Measurements from ENCODE around the gene NATD1. TPM values are rescaled to one million over a fixed set of nuclear protein-coding genes. Genes with fewer than 3 reads are reported as not detected.

Gene NATD1
- total and polyA plus RNA-seq, 4 donors, result 1.4 to 24.5 (median 2.9) TPM

DNA sequence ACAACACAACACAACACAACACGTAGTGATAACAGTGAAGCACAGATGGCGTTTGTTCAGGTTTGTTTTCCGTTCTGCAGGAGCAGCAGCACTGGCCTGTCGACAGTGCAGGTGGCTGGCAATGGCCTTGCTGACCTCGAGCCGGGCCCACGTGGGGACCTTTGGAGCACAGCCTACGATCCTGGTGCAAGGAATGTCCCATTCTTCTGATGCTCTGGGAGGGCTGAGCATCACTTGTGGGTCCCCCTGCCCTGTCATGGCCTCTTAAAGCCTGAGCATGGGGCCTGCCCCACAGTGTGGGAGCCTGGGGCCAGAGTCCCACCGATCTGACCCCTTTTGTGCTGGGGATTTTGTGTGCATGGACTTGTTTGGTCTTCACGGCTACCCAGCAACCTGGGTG is 38.1 kb upstream of the NATD1 start:
- DNase-seq (ENCODE audit: low spot score), result peak; percentile 37
- peaks cover 0 to 6% (median 3%) of the 10 kb centered on the region in 4 donors for H3K36me3 ChIP-seq (ENCODE audit: control insufficient read depth in 4 of 4, insufficient read depth in 3 of 4, low read depth in 1 of 4, low read length in 3 of 4)

DNA sequence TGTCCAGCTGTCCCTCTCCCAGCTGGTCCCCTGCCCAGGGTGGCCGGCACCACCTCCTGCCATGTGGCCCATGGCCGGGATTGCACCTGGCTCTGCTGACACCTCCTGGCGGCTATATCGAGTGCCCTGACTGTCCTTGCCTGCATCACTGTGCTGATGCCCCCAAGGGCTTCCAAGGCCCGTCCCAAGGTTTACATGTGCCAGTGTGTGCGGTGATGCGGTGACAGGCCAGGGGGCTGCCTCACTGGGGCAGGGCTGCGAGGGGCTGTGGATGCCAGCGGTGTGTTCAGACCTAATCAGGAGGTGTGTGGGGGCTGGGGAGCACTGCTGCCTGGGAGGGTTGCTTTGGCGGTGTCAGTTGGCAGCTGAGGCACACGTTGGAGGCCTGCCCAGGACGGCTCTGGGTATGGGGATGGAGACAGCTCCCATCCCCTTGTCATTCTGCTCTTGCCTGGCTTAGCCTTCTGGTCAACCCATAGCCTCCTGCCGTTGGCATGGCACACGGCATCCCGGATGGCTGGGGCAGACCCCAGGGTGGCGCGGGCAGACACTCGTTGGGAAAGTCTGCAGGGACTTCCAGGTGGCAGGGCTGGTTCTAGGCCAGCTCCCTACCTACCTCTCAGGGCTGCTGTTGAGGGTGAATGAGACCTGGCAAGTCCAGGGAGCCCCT is 36.8 kb upstream of the NATD1 start:
- peak overlapping the region; percentile 89 to 96 for H3K27ac ChIP-seq (ENCODE audit: low read depth in 1 of 2, low read length in 2 of 2)
- WGBS, result 53% methylated on average over 18 of the region's 18 CpGs
- no peak overlapping the region for H3K4me3 ChIP-seq (ENCODE audit: low read depth in 1 of 3, low read length in 3 of 3)
- H3K9me3 ChIP-seq (ENCODE audit: control insufficient read depth in 4 of 4, low read length in 3 of 4), result no peaks in the 10 kb centered on the region
- H3K9ac ChIP-seq (ENCODE audit: low read depth in 1 of 2, low read length in 2 of 2), result peak overlapping the region in 1 of 2 donors; percentile 21
- H3K36me3 ChIP-seq (ENCODE audit: control insufficient read depth in 4 of 4, insufficient read depth in 3 of 4, low read depth in 1 of 4, low read length in 3 of 4), result peaks cover 0 to 6% (median 3%) of the 10 kb centered on the region in 4 donors
- DNase-seq (ENCODE audit: low spot score), result peak; percentile 36
- no peaks in the 10 kb centered on the region for H3K27me3 ChIP-seq (ENCODE audit: control insufficient read depth in 4 of 4, insufficient read depth in 4 of 4, low read length in 3 of 4)
- TF ChIP-seq HNF4A (conservative IDR thresholded peaks at IDR 0.05), result peak in 1 of 2 donors; percentile 13
- TF ChIP-seq EGR1 (IDR thresholded peaks at IDR 0.05; ENCODE audit: low read depth in 2 of 2), result no peak
- TF ChIP-seq, protein P1, sequence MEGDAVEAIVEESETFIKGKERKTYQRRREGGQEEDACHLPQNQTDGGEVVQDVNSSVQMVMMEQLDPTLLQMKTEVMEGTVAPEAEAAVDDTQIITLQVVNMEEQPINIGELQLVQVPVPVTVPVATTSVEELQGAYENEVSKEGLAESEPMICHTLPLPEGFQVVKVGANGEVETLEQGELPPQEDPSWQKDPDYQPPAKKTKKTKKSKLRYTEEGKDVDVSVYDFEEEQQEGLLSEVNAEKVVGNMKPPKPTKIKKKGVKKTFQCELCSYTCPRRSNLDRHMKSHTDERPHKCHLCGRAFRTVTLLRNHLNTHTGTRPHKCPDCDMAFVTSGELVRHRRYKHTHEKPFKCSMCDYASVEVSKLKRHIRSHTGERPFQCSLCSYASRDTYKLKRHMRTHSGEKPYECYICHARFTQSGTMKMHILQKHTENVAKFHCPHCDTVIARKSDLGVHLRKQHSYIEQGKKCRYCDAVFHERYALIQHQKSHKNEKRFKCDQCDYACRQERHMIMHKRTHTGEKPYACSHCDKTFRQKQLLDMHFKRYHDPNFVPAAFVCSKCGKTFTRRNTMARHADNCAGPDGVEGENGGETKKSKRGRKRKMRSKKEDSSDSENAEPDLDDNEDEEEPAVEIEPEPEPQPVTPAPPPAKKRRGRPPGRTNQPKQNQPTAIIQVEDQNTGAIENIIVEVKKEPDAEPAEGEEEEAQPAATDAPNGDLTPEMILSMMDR (IDR thresholded peaks at IDR 0.05; ENCODE audit: low read depth, low read length, missing input control), result peak; percentile 23
- peaks cover 24 to 40% (median 33%) of the 10 kb centered on the region in 4 donors for H3K4me1 ChIP-seq (ENCODE audit: control insufficient read depth in 4 of 4, insufficient read depth in 4 of 4, low read length in 3 of 4)

More for the DNA sequence above, 38.1 kb upstream of the NATD1 start:
- Histone ChIP-seq H3K27ac (ENCODE audit: low read depth in 1 of 2, low read length in 2 of 2) (no peak overlapping the region), H3K4me1 (ENCODE audit: control insufficient read depth in 4 of 4, insufficient read depth in 4 of 4, low read length in 3 of 4) (peaks cover 24 to 48% (median 32%) of the 10 kb centered on the region in 4 donors), H3K9ac (ENCODE audit: low read depth in 1 of 2, low read length in 2 of 2) (no peak overlapping the region), H3K4me3 (ENCODE audit: low read depth in 1 of 3, low read length in 3 of 3) (no peak overlapping the region), H3K9me3 (ENCODE audit: control insufficient read depth in 4 of 4, low read length in 3 of 4) (no peaks in the 10 kb centered on the region), H3K27me3 (ENCODE audit: control insufficient read depth in 4 of 4, insufficient read depth in 4 of 4, low read length in 3 of 4) (no peaks in the 10 kb centered on the region)
- WGBS, result 56% methylated on average over 10 of the region's 10 CpGs
- TF ChIP-seq, protein P2, sequence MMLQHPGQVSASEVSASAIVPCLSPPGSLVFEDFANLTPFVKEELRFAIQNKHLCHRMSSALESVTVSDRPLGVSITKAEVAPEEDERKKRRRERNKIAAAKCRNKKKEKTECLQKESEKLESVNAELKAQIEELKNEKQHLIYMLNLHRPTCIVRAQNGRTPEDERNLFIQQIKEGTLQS (IDR thresholded peaks at IDR 0.05), result no peak
- TF ChIP-seq JUND (IDR thresholded peaks at IDR 0.05), result no peak
- no peak for TF ChIP-seq YY1 (IDR thresholded peaks at IDR 0.05)

DNA sequence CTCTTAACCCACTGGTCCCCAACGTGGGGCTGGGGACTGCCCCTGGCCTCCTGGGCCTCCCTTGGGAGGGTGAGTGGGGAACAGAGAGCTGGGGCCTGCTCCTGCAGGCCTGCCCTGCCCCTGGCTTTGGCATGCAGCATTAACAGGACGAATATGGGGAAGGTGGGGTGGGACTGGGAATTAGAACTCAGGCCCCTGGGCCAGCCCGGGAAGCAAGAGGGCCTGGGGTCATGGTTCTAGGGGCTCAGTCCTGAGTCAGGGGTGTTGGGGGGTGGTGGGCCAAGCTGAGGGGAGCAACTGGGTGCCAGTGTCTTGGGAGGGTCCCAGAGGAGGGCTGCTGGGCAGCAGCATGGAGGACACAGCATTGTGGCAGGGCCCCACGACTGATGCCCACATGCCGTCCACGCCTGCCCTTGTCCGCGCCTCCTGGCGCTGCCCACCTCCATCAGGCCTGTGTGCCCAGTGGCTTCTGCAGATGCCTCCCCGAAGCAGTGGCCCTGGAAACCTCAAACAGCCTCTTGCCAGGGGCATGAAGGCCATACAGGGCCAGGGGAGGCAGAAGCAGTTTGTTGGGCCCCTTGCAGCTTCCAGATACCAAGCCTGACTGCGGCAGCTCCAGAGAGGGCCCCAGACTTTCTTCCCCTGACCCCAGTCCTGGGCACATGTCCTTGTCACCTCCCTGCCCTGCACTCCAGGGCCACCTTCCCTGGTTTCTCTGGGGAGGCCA is 36.1 kb upstream of the NATD1 start:
- Histone ChIP-seq H3K27me3 (ENCODE audit: control insufficient read depth in 4 of 4, insufficient read depth in 4 of 4, low read length in 3 of 4) (no peaks in the 10 kb centered on the region), H3K4me1 (ENCODE audit: control insufficient read depth in 4 of 4, insufficient read depth in 4 of 4, low read length in 3 of 4) (peaks cover 24 to 40% (median 30%) of the 10 kb centered on the region in 4 donors), H3K4me3 (ENCODE audit: low read depth in 1 of 3, low read length in 3 of 3) (no peak overlapping the region), H3K27ac (ENCODE audit: low read depth in 1 of 2, low read length in 2 of 2) (peak overlapping the region; percentile 89 to 96), H3K9me3 (ENCODE audit: control insufficient read depth in 4 of 4, low read length in 3 of 4) (no peaks in the 10 kb centered on the region), H3K36me3 (ENCODE audit: control insufficient read depth in 4 of 4, insufficient read depth in 3 of 4, low read depth in 1 of 4, low read length in 3 of 4) (peaks cover 0 to 6% (median 3%) of the 10 kb centered on the region in 4 donors), H3K9ac (ENCODE audit: low read depth in 1 of 2, low read length in 2 of 2) (peak overlapping the region in 1 of 2 donors; percentile 63)
- no peak for DNase-seq (ENCODE audit: low spot score)
- WGBS, result 82% methylated on average over 11 of the region's 11 CpGs
- TF ChIP-seq FOXA1 (IDR thresholded peaks at IDR 0.05) (no peak), FOXA2 (IDR thresholded peaks at IDR 0.05) (no peak), NR2F2 (IDR thresholded peaks at IDR 0.05) (no peak), TAF1 (conservative IDR thresholded peaks at IDR 0.05) (no peak), GABPA (IDR thresholded peaks at IDR 0.05 in 1 of 2, conservative IDR thresholded peaks at IDR 0.05 in 1 of 2) (no peak), EGR1 (IDR thresholded peaks at IDR 0.05; ENCODE audit: low read depth in 2 of 2) (no peak), RAD21 (IDR thresholded peaks at IDR 0.05) (no peak), RXRA (IDR thresholded peaks at IDR 0.05) (no peak), HNF4G (IDR thresholded peaks at IDR 0.05) (no peak), YY1 (IDR thresholded peaks at IDR 0.05) (no peak), JUND (IDR thresholded peaks at IDR 0.05) (no peak), SP1 (IDR thresholded peaks at IDR 0.05) (no peak), HNF4A (conservative IDR thresholded peaks at IDR 0.05) (no peak)
- TF ChIP-seq, protein P2 (IDR thresholded peaks at IDR 0.05), result no peak
- TF ChIP-seq, protein P3, sequence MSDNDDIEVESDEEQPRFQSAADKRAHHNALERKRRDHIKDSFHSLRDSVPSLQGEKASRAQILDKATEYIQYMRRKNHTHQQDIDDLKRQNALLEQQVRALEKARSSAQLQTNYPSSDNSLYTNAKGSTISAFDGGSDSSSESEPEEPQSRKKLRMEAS (IDR thresholded peaks at IDR 0.05), result no peak
- TF ChIP-seq, protein P4, sequence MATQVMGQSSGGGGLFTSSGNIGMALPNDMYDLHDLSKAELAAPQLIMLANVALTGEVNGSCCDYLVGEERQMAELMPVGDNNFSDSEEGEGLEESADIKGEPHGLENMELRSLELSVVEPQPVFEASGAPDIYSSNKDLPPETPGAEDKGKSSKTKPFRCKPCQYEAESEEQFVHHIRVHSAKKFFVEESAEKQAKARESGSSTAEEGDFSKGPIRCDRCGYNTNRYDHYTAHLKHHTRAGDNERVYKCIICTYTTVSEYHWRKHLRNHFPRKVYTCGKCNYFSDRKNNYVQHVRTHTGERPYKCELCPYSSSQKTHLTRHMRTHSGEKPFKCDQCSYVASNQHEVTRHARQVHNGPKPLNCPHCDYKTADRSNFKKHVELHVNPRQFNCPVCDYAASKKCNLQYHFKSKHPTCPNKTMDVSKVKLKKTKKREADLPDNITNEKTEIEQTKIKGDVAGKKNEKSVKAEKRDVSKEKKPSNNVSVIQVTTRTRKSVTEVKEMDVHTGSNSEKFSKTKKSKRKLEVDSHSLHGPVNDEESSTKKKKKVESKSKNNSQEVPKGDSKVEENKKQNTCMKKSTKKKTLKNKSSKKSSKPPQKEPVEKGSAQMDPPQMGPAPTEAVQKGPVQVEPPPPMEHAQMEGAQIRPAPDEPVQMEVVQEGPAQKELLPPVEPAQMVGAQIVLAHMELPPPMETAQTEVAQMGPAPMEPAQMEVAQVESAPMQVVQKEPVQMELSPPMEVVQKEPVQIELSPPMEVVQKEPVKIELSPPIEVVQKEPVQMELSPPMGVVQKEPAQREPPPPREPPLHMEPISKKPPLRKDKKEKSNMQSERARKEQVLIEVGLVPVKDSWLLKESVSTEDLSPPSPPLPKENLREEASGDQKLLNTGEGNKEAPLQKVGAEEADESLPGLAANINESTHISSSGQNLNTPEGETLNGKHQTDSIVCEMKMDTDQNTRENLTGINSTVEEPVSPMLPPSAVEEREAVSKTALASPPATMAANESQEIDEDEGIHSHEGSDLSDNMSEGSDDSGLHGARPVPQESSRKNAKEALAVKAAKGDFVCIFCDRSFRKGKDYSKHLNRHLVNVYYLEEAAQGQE (IDR thresholded peaks at IDR 0.05), result no peak
- TF ChIP-seq, protein P5, sequence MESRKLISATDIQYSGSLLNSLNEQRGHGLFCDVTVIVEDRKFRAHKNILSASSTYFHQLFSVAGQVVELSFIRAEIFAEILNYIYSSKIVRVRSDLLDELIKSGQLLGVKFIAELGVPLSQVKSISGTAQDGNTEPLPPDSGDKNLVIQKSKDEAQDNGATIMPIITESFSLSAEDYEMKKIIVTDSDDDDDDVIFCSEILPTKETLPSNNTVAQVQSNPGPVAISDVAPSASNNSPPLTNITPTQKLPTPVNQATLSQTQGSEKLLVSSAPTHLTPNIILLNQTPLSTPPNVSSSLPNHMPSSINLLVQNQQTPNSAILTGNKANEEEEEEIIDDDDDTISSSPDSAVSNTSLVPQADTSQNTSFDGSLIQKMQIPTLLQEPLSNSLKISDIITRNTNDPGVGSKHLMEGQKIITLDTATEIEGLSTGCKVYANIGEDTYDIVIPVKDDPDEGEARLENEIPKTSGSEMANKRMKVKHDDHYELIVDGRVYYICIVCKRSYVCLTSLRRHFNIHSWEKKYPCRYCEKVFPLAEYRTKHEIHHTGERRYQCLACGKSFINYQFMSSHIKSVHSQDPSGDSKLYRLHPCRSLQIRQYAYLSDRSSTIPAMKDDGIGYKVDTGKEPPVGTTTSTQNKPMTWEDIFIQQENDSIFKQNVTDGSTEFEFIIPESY (IDR thresholded peaks at IDR 0.05), result no peak

Data from liver (tissue), 9 donors.